HepG2 (cell line): ENCODE data around the gene DEPDC1B. TPM values are rescaled to one million over a fixed set of nuclear protein-coding genes. Genes with fewer than 3 reads are reported as not detected.

Source experiments
- ASH2L ChIP-seq: fragments of 300-600, 200-600 bp; sonication (generic); IDR thresholded peaks from 2 replicates; pipeline ENCODE4 v1.7.0; 2017; ENCODE audit warnings: low read depth, mild to moderate bottlenecking, moderate library complexity, mixed read lengths, low read length; ENCODE audit not compliant: insufficient read length
- ISL2 ChIP-seq: sonication (generic); formaldehyde crosslinking; IDR thresholded peaks from 2 replicates; pipeline ENCODE4 v1.5.0; 2020; ENCODE audit warnings: missing genetic modification reagents
- KAT7 ChIP-seq: IDR thresholded peaks from 2 replicates; pipeline ENCODE4 v1.6.1; 2018; ENCODE audit warnings: borderline replicate concordance, missing compliant biosample characterization
- MED8 ChIP-seq: sonication (generic); formaldehyde crosslinking; IDR thresholded peaks from 2 replicates; pipeline ENCODE4 v1.8.1; 2023; ENCODE audit warnings: mild to moderate bottlenecking, missing genetic modification reagents; ENCODE audit not compliant: insufficient replicate concordance
- NFAT5 ChIP-seq: sonication (generic); formaldehyde crosslinking; IDR thresholded peaks from 2 replicates; pipeline ENCODE4 v1.4.0; 2020; ENCODE audit warnings: missing genetic modification reagents
- RELA ChIP-seq: sonication (generic); formaldehyde crosslinking; IDR thresholded peaks from 2 replicates; pipeline ENCODE4 v1.4.0; 2020; ENCODE audit warnings: missing genetic modification reagents
- REPIN1 ChIP-seq: sonication (generic); formaldehyde crosslinking; IDR thresholded peaks from 2 replicates; pipeline ENCODE4 v1.8.0; 2022; ENCODE audit warnings: missing genetic modification reagents, low read depth, mild to moderate bottlenecking, borderline replicate concordance
- SMYD3 ChIP-seq: sonication (generic); formaldehyde crosslinking; IDR thresholded peaks from 2 replicates; pipeline ENCODE4 v1.8.1; 2023; ENCODE audit warnings: mild to moderate bottlenecking, missing genetic modification reagents
- TBX3 ChIP-seq: fragments of 450-650 bp; IDR thresholded peaks from 2 replicates; pipeline ENCODE4 v1.6.1; 2017; ENCODE audit warnings: antibody characterized with exemption, mild to moderate bottlenecking, inconsistent platforms, borderline replicate concordance
- ZFP36 ChIP-seq: fragments of 150-350 bp; IDR thresholded peaks from 2 replicates; pipeline ENCODE4 v1.6.1; 2018; ENCODE audit warnings: borderline replicate concordance, low read length, low read depth; ENCODE audit not compliant: partially characterized antibody
- ZMYM4 ChIP-seq: sonication (generic); formaldehyde crosslinking; IDR thresholded peaks from 2 replicates; pipeline ENCODE4 v1.8.1; 2023; ENCODE audit warnings: mild to moderate bottlenecking, missing genetic modification reagents
- ZNF160 ChIP-seq: sonication (generic); formaldehyde crosslinking; IDR thresholded peaks from 2 replicates; pipeline ENCODE4 v1.8.0; 2022; ENCODE audit warnings: mild to moderate bottlenecking, inconsistent platforms, missing genetic modification reagents
- ZNF263 ChIP-seq: sonication (generic); formaldehyde crosslinking; IDR thresholded peaks from 2 replicates; pipeline ENCODE4 v1.4.0; 2020; ENCODE audit warnings: missing genetic modification reagents
- ZNF766 ChIP-seq: sonication (generic); formaldehyde crosslinking; IDR thresholded peaks from 2 replicates; pipeline ENCODE4 v1.5.0; 2020; ENCODE audit warnings: missing genetic modification reagents, borderline replicate concordance
- polyA plus RNA-seq, 8 experiments: library from polyadenylated mRNA; depleted of rRNA in 3 of 8; stranded (reverse) in 7 of 8; unstranded in 1 of 8; fragments of >200 nt; fragmentation: Illumina TruSeq in 4 of 8; extraction: Trizol in 4 of 8; gene quantifications; 2 replicates each; pipeline versions ENCODE4 v1.2.1 to v1.2.3, GENCODE V29; 2011 to 2016; ENCODE audit warnings: low read depth in 4 of 8, missing spikeins in 1 of 8, mixed read lengths in 1 of 8; ENCODE audit not compliant: insufficient read depth in 1 of 8
- total RNA-seq, 5 experiments: library from RNA; depleted of rRNA; stranded (reverse); fragments of >200 nt; fragmentation: Illumina TruSeq; extraction: Trizol; gene quantifications; 2 replicates each; pipeline ENCODE4 v1.2.3, GENCODE V29; 2016; ENCODE audit warnings: low read depth in 1 of 5
- TF ChIP-seq, protein P1 (sequence below): fragments of 450-650 bp; IDR thresholded peaks from 2 replicates; pipeline ENCODE4 v1.6.1; 2016
- TF ChIP-seq, protein P2 (sequence below), 2 experiments: sonication (generic) in 1 of 2; formaldehyde crosslinking in 1 of 2; IDR thresholded peaks; 2 replicates each; pipeline versions ENCODE4 v1.4.0 to v1.6.1; 2016 to 2020; ENCODE audit warnings: borderline replicate concordance in 1 of 2, low read depth in 1 of 2, mild to moderate bottlenecking in 1 of 2, missing genetic modification reagents in 1 of 2

The DEPDC1B gene
- total and polyA plus RNA-seq, 2 of the 13 experiments (the other 11 are each of a cell fraction or from before 2014, with no cell fraction given) = 29.5 to 51.3 TPM

GRCh38 chr5:60672693-60673264, 27.2 kb downstream of the DEPDC1B start (continued):
- TF ChIP-seq, protein P1, sequence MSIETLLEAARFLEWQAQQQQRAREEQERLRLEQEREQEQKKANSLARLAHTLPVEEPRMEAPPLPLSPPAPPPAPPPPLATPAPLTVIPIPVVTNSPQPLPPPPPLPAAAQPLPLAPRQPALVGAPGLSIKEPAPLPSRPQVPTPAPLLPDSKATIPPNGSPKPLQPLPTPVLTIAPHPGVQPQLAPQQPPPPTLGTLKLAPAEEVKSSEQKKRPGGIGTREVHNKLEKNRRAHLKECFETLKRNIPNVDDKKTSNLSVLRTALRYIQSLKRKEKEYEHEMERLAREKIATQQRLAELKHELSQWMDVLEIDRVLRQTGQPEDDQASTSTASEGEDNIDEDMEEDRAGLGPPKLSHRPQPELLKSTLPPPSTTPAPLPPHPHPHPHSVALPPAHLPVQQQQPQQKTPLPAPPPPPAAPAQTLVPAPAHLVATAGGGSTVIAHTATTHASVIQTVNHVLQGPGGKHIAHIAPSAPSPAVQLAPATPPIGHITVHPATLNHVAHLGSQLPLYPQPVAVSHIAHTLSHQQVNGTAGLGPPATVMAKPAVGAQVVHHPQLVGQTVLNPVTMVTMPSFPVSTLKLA = no peak
- TF ChIP-seq ZFP36 (no peak), REPIN1 (peak; percentile 98), ASH2L (peak; percentile 95), KAT7 (CRISPR knock-in tag) (peak; percentile 90), SMYD3 (CRISPR knock-in tag) (peak; percentile 95; the same call in 1 of the 2 replicates), ISL2 (CRISPR knock-in tag) (peak; percentile 99), ZNF160 (peak; percentile 65; the same call in 1 of the 2 replicates), TBX3 (peak; percentile 98), RELA (CRISPR knock-in tag) (0 out of 2 replicates have a peak, but pooled peaks have one; percentile 55), ZNF766 (no peak), ZMYM4 (CRISPR knock-in tag) (peak; percentile 81), MED8 (peak; percentile 62), ZNF263 (CRISPR knock-in tag) (peak; percentile 91), NFAT5 (no peak)
- TF ChIP-seq, protein P2, sequence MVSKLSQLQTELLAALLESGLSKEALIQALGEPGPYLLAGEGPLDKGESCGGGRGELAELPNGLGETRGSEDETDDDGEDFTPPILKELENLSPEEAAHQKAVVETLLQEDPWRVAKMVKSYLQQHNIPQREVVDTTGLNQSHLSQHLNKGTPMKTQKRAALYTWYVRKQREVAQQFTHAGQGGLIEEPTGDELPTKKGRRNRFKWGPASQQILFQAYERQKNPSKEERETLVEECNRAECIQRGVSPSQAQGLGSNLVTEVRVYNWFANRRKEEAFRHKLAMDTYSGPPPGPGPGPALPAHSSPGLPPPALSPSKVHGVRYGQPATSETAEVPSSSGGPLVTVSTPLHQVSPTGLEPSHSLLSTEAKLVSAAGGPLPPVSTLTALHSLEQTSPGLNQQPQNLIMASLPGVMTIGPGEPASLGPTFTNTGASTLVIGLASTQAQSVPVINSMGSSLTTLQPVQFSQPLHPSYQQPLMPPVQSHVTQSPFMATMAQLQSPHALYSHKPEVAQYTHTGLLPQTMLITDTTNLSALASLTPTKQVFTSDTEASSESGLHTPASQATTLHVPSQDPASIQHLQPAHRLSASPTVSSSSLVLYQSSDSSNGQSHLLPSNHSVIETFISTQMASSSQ (IDR thresholded peaks at IDR 0.05; ENCODE audit: low read depth) = peak; percentile 93
- TF ChIP-seq, protein P2 (CRISPR knock-in tag; IDR thresholded peaks at IDR 0.05; ENCODE audit: borderline replicate concordance) = peak; percentile 95
